Stomach (tissue), 4 donors: ENCODE results near the gene RNU6-1.

Experiments
- POLR2A ChIP-seq, 4 donors: fragments of 450-650 bp; IDR thresholded peaks; one replicate each; pipeline ENCODE4 v1.6.1; 2016; ENCODE audit warnings: antibody characterized with exemption in 4 of 4, control low read depth in 2 of 4, mild to moderate bottlenecking in 1 of 4, moderate library complexity in 1 of 4
- POLR2AphosphoS5 ChIP-seq, 3 donors: sonication (generic); formaldehyde crosslinking; IDR thresholded peaks; one replicate each; pipeline ENCODE4 v1.6.1; 2016; ENCODE audit warnings: antibody characterized with exemption in 3 of 3
- TF ChIP-seq, protein P1 (sequence below), 7 experiments: fragments of 450-650 bp in 4 of 7; fragments of 200-600 bp in 3 of 7; sonication (generic) in 3 of 7; IDR thresholded peaks; one replicate each; pipeline ENCODE4 v1.5.1; 2016 to 2019; ENCODE audit warnings: antibody characterized with exemption in 7 of 7, control low read depth in 2 of 7, mild to moderate bottlenecking in 1 of 7

GRCh38 chr15:67824197-67824968 lies 15.5 kb downstream of the RNU6-1 start:
- TF ChIP-seq POLR2A (IDR thresholded peaks at IDR 0.05), result no peak
- TF ChIP-seq, protein P1, sequence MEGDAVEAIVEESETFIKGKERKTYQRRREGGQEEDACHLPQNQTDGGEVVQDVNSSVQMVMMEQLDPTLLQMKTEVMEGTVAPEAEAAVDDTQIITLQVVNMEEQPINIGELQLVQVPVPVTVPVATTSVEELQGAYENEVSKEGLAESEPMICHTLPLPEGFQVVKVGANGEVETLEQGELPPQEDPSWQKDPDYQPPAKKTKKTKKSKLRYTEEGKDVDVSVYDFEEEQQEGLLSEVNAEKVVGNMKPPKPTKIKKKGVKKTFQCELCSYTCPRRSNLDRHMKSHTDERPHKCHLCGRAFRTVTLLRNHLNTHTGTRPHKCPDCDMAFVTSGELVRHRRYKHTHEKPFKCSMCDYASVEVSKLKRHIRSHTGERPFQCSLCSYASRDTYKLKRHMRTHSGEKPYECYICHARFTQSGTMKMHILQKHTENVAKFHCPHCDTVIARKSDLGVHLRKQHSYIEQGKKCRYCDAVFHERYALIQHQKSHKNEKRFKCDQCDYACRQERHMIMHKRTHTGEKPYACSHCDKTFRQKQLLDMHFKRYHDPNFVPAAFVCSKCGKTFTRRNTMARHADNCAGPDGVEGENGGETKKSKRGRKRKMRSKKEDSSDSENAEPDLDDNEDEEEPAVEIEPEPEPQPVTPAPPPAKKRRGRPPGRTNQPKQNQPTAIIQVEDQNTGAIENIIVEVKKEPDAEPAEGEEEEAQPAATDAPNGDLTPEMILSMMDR (IDR thresholded peaks at IDR 0.05), result no peak
- TF ChIP-seq POLR2AphosphoS5 (IDR thresholded peaks at IDR 0.05), result no peak
